ENCODE data around the gene SCIN.

DNA sequence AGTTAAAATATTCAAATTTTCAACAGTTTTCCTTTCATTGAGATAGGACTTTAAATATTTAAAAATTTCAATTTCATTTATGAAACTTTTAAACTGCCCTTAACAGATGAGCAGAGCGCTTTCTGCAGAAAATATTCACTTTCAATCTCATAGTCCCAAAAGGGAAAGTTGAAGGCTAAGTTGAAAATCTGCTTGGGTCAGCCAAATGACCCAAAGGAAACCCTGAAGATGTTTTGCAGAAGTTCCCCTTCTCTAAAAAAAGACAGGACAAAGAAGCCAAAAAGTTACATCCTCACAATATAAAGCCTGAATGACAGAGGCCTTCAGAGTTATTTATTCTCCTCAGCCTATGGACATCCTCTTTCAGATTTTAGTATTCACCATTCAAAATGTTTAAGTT lies 17.6 kb upstream of the SCIN start:
- TF ChIP-seq, protein P1, sequence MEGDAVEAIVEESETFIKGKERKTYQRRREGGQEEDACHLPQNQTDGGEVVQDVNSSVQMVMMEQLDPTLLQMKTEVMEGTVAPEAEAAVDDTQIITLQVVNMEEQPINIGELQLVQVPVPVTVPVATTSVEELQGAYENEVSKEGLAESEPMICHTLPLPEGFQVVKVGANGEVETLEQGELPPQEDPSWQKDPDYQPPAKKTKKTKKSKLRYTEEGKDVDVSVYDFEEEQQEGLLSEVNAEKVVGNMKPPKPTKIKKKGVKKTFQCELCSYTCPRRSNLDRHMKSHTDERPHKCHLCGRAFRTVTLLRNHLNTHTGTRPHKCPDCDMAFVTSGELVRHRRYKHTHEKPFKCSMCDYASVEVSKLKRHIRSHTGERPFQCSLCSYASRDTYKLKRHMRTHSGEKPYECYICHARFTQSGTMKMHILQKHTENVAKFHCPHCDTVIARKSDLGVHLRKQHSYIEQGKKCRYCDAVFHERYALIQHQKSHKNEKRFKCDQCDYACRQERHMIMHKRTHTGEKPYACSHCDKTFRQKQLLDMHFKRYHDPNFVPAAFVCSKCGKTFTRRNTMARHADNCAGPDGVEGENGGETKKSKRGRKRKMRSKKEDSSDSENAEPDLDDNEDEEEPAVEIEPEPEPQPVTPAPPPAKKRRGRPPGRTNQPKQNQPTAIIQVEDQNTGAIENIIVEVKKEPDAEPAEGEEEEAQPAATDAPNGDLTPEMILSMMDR (IDR thresholded peaks at IDR 0.05), result no peak
- TF ChIP-seq POLR2AphosphoS5 (IDR thresholded peaks at IDR 0.05; ENCODE audit: low read depth, low read length), result no peak
- no peak for TF ChIP-seq TCF12 (IDR thresholded peaks at IDR 0.05)
- no peak for TF ChIP-seq EZH2phosphoT487 (IDR thresholded peaks at IDR 0.05; ENCODE audit: borderline replicate concordance, low read depth)
- no peak for TF ChIP-seq RCOR1 (IDR thresholded peaks at IDR 0.05; ENCODE audit: low read length)
- no peak for TF ChIP-seq RXRA (IDR thresholded peaks at IDR 0.05; ENCODE audit: borderline replicate concordance, low read depth)

Measured in SK-N-SH (cell line).